Activated CD8-positive, alpha-beta T cell treated with anti-CD3 and anti-CD28 coated beads for 36 hours (primary cell): ENCODE data around the gene FBXO28. TPM values are rescaled to one million over a fixed set of nuclear protein-coding genes. Genes with fewer than 3 reads are reported as not detected.

ENCODE experiments used
- ATAC-seq: fragments of 200-7000 bp; cut with Tn5 transposase; one replicate; pipeline ENCODE4 v1.10.0; 2021; ENCODE audit warnings: mild to moderate bottlenecking, moderate library complexity
- CTCF ChIA-PET: fragments of 350-600 bp; sonication (Branson Sonifier 250); formaldehyde crosslinking; loops from one replicate; lab custom pipeline; 2021; ENCODE audit warnings: antibody characterized with exemption; lab: Charles Lee
- POLR2A ChIA-PET: fragments of 350-600 bp; sonication (Branson Sonifier 250); formaldehyde crosslinking; loops from one replicate; lab custom pipeline; 2021; ENCODE audit warnings: antibody characterized with exemption; lab: Charles Lee
- DNase-seq: peaks from one replicate; pipeline ENCODE4 v3.0.0-alpha.2; 2020
- H3K27ac Mint-ChIP-seq: one replicate; pipeline ENCODE4 v1.8.0; 2021; ENCODE audit warnings: mild to moderate bottlenecking, mixed read lengths
- H3K27me3 Mint-ChIP-seq: one replicate; pipeline ENCODE4 v1.8.0; 2021; ENCODE audit warnings: mixed read lengths
- H3K36me3 Mint-ChIP-seq: one replicate; pipeline ENCODE4 v1.8.0; 2021; ENCODE audit warnings: low read depth, mixed read lengths
- H3K4me1 Mint-ChIP-seq: one replicate; pipeline ENCODE4 v1.8.0; 2021; ENCODE audit warnings: low read depth, mixed read lengths
- H3K4me3 Mint-ChIP-seq: one replicate; pipeline ENCODE4 v1.8.0; 2021; ENCODE audit warnings: mild to moderate bottlenecking, moderate library complexity, mixed read lengths
- H3K9me3 Mint-ChIP-seq: one replicate; pipeline ENCODE4 v1.8.0; 2021; ENCODE audit warnings: mixed read lengths
- intact Hi-C: fragments of 100-400 bp; cut with micrococcal nuclease; formaldehyde crosslinking; loops from one replicate; pipeline ENCODE4 v1.10.0; 2022
- total RNA-seq, 2 experiments: library from RNA; stranded (reverse); gene quantifications; one replicate each; pipeline ENCODE4 v1.2.3, GENCODE V29; 2021
- TF ChIP-seq, protein P1 (sequence below): fragments of 200-600 bp; IDR thresholded peaks from one replicate; pipeline ENCODE4 v1.8.0; 2022; ENCODE audit warnings: antibody characterized with exemption, mild to moderate bottlenecking

The FBXO28 gene
- total RNA-seq, 2 experiments from 2014 or later, result 21.5 to 21.7 TPM

DNA sequence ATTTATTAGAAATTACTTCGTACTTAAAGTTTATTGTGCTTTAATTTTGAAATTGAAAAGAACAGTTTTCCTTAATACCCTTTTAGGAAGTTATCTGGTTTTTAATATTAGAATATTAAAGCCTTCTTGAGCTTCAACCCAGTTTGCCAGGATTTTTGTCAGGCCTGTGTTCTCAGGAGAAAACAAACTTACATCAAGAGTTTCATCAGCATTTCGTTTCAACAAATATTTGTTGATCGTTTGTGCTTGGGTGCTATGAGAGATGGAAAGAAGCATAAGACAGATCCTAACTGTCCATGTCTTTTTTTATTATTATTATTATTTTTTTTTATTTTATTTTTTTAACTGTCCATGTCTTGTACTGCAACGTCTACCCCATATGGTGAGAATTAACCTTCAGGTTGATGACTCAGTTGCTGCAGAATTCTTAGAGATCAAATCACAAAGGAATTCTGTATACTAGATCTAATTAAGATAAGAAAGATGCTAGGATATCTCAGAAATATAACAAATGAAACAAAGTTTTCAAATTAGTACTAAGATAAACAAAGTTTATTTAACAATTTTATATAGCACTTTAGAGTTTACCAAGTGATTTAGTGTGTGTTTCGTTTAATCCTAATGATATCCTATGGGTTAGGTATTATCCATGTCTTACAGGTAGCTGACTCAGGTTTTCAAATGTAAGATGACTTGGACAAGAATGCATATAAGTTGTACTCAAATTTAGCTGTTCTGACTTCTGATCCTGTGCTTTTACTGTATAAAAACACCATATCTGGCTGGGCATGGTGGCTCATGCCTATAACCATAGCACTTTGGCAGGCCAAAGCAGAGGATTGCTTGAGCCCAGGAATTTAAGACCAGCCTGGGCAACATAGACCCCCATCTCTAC, 14.3 kb downstream of the FBXO28 start:
- Mint-ChIP-seq H3K4me3 (no peak overlapping the region), H3K27ac (no peak overlapping the region), H3K4me1 (peaks cover 18% of the 10 kb centered on the region), H3K9me3 (no peaks in the 10 kb centered on the region), H3K36me3 (peaks cover 31% of the 10 kb centered on the region), H3K27me3 (no peaks in the 10 kb centered on the region)
- DNase-seq, result no peak
- TF ChIP-seq, protein P1, sequence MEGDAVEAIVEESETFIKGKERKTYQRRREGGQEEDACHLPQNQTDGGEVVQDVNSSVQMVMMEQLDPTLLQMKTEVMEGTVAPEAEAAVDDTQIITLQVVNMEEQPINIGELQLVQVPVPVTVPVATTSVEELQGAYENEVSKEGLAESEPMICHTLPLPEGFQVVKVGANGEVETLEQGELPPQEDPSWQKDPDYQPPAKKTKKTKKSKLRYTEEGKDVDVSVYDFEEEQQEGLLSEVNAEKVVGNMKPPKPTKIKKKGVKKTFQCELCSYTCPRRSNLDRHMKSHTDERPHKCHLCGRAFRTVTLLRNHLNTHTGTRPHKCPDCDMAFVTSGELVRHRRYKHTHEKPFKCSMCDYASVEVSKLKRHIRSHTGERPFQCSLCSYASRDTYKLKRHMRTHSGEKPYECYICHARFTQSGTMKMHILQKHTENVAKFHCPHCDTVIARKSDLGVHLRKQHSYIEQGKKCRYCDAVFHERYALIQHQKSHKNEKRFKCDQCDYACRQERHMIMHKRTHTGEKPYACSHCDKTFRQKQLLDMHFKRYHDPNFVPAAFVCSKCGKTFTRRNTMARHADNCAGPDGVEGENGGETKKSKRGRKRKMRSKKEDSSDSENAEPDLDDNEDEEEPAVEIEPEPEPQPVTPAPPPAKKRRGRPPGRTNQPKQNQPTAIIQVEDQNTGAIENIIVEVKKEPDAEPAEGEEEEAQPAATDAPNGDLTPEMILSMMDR, result no peak
- ChIA-PET CTCF (interaction anchor here (0.8 to 1.0 kb wide), 2 partner anchors 12 to 206 kb away, joined by 3 read pairs; no protein-coding TSS in a partner anchor), POLR2A (no interaction called here)
- intact Hi-C loops, result no loop called here
- no peak for ATAC-seq

DNA sequence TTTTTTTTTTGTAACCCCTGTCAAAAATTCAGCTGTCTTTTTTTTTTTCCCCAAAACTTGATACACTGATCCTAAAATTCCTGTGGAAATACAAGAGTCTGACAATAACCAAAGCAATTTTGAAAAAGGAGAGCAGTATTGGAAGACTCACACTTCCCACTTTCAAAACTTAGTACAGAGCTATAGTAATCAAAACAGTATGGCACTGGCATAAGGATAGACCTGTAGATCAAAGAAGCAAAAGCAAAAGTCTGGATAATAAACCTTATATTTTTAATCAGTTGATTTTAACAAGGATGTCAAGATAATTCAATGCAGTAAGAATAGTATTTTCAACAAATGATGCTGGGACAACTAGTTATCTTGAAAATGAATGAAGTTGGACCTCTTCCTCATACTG, 17.3 kb downstream of the FBXO28 start:
- Mint-ChIP-seq H3K27me3 (no peaks in the 10 kb centered on the region), H3K9me3 (no peaks in the 10 kb centered on the region), H3K27ac (no peak overlapping the region), H3K4me3 (no peak overlapping the region), H3K36me3 (peaks cover 38% of the 10 kb centered on the region), H3K4me1 (peaks cover 6% of the 10 kb centered on the region)
- TF ChIP-seq, protein P1, result no peak
- intact Hi-C loops, result no loop called here
- ATAC-seq, result no peak
- DNase-seq, result no peak
- ChIA-PET POLR2A (interaction anchor here (0.6 kb wide), 1 partner anchor 950 kb away, joined by 4 read pairs; no protein-coding TSS in a partner anchor), CTCF (no interaction called here)

DNA sequence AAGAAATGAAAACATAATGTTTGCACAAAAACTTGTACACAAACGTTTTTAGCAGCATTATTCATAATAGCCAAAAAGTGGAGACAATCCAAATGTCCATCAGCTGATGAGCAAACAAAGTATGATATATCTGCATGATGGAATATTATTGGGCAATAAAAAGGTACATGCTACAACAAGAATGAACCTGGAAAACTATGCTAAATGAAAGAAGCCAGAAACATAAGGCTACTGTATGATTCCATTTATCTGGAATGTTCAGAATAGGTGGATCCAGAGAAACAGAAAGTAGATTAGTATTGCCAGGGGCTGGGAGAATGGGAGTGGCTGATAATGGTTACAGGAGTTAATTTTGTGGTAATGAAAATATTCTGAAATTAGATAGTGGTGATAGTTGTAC, 19.0 kb downstream of the FBXO28 start:
- DNase-seq (no peak), ATAC-seq (no peak)
- H3K4me1 Mint-ChIP-seq, result no peaks in the 10 kb centered on the region
- POLR2A ChIA-PET, result no interaction called here
- CTCF ChIA-PET, result no interaction called here
- H3K36me3 Mint-ChIP-seq, result peaks cover 36% of the 10 kb centered on the region
- TF ChIP-seq, protein P1, result no peak
- H3K27ac Mint-ChIP-seq, result no peak overlapping the region
- H3K27me3 Mint-ChIP-seq, result no peaks in the 10 kb centered on the region
- H3K4me3 Mint-ChIP-seq, result no peak overlapping the region
- intact Hi-C loops, result no loop called here
- no peaks in the 10 kb centered on the region for H3K9me3 Mint-ChIP-seq

DNA sequence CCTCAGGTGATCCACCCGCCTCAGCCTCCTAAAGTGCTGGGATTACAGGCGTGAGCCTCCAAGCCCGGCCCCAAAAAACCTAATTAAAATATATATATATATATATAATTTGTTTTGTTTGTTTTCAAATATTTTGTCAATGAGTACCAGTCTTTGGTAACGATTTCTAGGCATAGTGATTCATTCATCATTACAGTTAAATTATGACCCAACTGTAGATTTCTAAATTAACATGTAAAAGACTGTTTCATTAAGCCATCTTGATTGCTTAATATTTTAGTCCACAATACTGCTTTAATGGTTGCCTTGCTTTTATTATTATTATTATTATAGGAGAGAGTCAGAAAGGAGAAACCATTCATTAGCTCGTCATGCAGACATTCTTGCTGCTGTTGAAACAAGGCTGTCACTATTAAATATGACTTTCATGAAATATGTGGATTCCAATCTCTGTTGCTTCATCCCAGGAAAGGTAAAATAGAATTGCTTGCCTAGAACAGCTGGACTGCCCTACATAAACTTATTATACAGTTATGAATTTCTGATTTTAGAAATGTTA, 19.9 kb downstream of the FBXO28 start:
- H3K4me1 Mint-ChIP-seq, result no peaks in the 10 kb centered on the region
- H3K4me3 Mint-ChIP-seq, result no peak overlapping the region
- DNase-seq (no peak), ATAC-seq (no peak)
- CTCF ChIA-PET, result interaction anchor here (1.1 kb wide), 1 partner anchor 9 kb away, joined by 3 read pairs; no protein-coding TSS in a partner anchor
- H3K27me3 Mint-ChIP-seq, result no peaks in the 10 kb centered on the region
- H3K27ac Mint-ChIP-seq, result no peak overlapping the region
- H3K36me3 Mint-ChIP-seq, result peaks cover 36% of the 10 kb centered on the region
- intact Hi-C loops, result no loop called here
- no peaks in the 10 kb centered on the region for H3K9me3 Mint-ChIP-seq
- TF ChIP-seq, protein P1, result no peak
- POLR2A ChIA-PET, result no interaction called here

DNA sequence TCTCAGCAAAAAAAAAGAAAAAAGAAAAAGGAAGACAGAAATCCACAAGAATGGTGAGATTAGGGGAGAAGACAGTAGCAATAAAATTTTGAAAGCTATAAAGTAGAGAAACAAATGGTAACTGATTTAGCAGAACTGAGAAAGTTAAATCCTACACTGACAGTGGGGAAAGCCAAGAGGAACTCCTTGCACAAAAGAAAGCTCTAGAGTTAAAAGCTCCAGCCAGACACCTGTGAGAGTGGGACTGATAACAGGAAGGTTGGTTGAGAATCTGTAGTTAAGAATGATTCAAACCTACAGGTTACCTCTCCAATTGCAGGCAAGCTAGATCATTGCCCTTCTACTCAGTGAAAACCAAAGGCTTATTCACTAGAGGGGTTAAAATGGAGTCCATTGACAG, 23.6 kb downstream of the FBXO28 start:
- POLR2A ChIA-PET, result interaction anchor here (1.2 to 1.4 kb wide), 2 partner anchors 21 to 55 kb away, joined by 3 to 5 read pairs; no protein-coding TSS in a partner anchor
- DNase-seq, result no peak
- peaks cover 15% of the 10 kb centered on the region for H3K36me3 Mint-ChIP-seq
- no peak for ATAC-seq
- no peaks in the 10 kb centered on the region for H3K27me3 Mint-ChIP-seq
- intact Hi-C loops, result no loop called here
- CTCF ChIA-PET, result interaction anchor here (0.9 to 1.1 kb wide), 2 partner anchors 14 to 15 kb away, joined by 3 to 6 read pairs; no protein-coding TSS in a partner anchor
- H3K4me1 Mint-ChIP-seq, result no peaks in the 10 kb centered on the region
- no peaks in the 10 kb centered on the region for H3K9me3 Mint-ChIP-seq
- TF ChIP-seq, protein P1, result no peak
- H3K4me3 Mint-ChIP-seq, result no peak overlapping the region
- no peak overlapping the region for H3K27ac Mint-ChIP-seq
